DOHH2 (cell line): ENCODE data around the gene ARHGEF25.
"Not testable (repeated sequence)": the region's sequence is repeated elsewhere in the genome, so short reads cannot be mapped to it uniquely, and the experiment has no call there.

Experiments
- H3F3A ChIP-seq: fragments of 200-600 bp; sonication (generic), shearing (Covaris generic); 2 replicates; pipeline ENCODE4 v1.6.0; 2016; ENCODE audit warnings: antibody characterized with exemption, mild to moderate bottlenecking; ENCODE audit not compliant: control insufficient read depth, insufficient read depth
- H3K27ac ChIP-seq: fragments of 200-600 bp; sonication (generic); 2 replicates; pipeline ENCODE4 v1.5.1; 2014; ENCODE audit warnings: low read depth, mild to moderate bottlenecking, low read length, moderate library complexity
- H3K27me3 ChIP-seq: fragments of 200-600 bp; sonication (generic); 2 replicates; pipeline ENCODE4 v1.6.1; 2014; ENCODE audit warnings: mild to moderate bottlenecking, low read length, mixed read lengths; ENCODE audit not compliant: control insufficient read depth
- H3K36me3 ChIP-seq: fragments of 200-600 bp; sonication (generic); 2 replicates; pipeline ENCODE4 v1.6.1; 2014; ENCODE audit warnings: mild to moderate bottlenecking, low read length, moderate library complexity, mixed read lengths; ENCODE audit not compliant: control insufficient read depth
- H3K4me1 ChIP-seq: fragments of 200-600 bp; sonication (generic); 2 replicates; pipeline ENCODE4 v1.6.1; 2014; ENCODE audit warnings: mild to moderate bottlenecking, low read length, mixed read lengths; ENCODE audit not compliant: control insufficient read depth
- H3K4me2 ChIP-seq: fragments of 200-600 bp; sonication (generic); 2 replicates; pipeline ENCODE4 v1.6.0; 2014; ENCODE audit warnings: mild to moderate bottlenecking, low read length, moderate library complexity
- H3K4me3 ChIP-seq: fragments of 200-600 bp; sonication (generic); 2 replicates; pipeline ENCODE4 v1.5.1; 2014; ENCODE audit warnings: mild to moderate bottlenecking, low read length, mixed read lengths
- H3K79me2 ChIP-seq: fragments of 200-600 bp; sonication (generic); 2 replicates; pipeline ENCODE4 v1.6.1; 2014; ENCODE audit warnings: mild to moderate bottlenecking, low read length, mixed read lengths; ENCODE audit not compliant: control insufficient read depth
- H3K9me2 ChIP-seq: fragments of 200-600 bp; sonication (generic); replicated peaks from 2 replicates; pipeline ENCODE4 v1.6.1; 2014; ENCODE audit warnings: mild to moderate bottlenecking, low read length, mixed read lengths; ENCODE audit not compliant: control insufficient read depth
- H3K9me3 ChIP-seq: fragments of 200-600 bp; sonication (generic); 2 replicates; pipeline ENCODE4 v1.6.1; 2014; ENCODE audit warnings: antibody characterized with exemption, low read length, mixed read lengths; ENCODE audit not compliant: control insufficient read depth, insufficient read depth
- H4K20me1 ChIP-seq: fragments of 200-600 bp; sonication (generic); 2 replicates; pipeline ENCODE4 v1.6.0; 2014; ENCODE audit warnings: low read depth, mild to moderate bottlenecking, antibody characterized with exemption, low read length, moderate library complexity; ENCODE audit not compliant: control insufficient read depth, insufficient read depth
- CTCF ChIP-seq: fragments of 200-600 bp; sonication (generic); IDR thresholded peaks from one replicate; pipeline ENCODE4 v1.5.1; 2014; ENCODE audit warnings: antibody characterized with exemption, mild to moderate bottlenecking, low read depth, low read length; ENCODE audit not compliant: poor library complexity, severe bottlenecking
- EZH2phosphoT487 ChIP-seq: fragments of 200-600 bp; sonication (generic); IDR thresholded peaks from 2 replicates; pipeline ENCODE4 v1.6.1; 2017; ENCODE audit warnings: borderline replicate concordance, mild to moderate bottlenecking, antibody characterized with exemption, low read length, moderate library complexity, mixed read lengths

Gene ARHGEF25

GRCh38 chr12:57615637-57616036 lies 4.4 kb downstream of the ARHGEF25 start:
- TF ChIP-seq EZH2phosphoT487: no peak
- TF ChIP-seq CTCF: no peak
- H3K27ac ChIP-seq: no peak overlapping the region
- no peaks in the 10 kb centered on the region for H3K36me3 ChIP-seq
- peaks cover 31% of the 10 kb centered on the region for H3K4me1 ChIP-seq
- H3K4me3 ChIP-seq: no peak overlapping the region
- no peaks in the 10 kb centered on the region for H3K79me2 ChIP-seq
- peaks cover 3% of the 10 kb centered on the region; the same call in 1 of the 2 replicates for H4K20me1 ChIP-seq
- no peaks in the 10 kb centered on the region for H3F3A ChIP-seq
- H3K9me2 ChIP-seq: no peaks in the 10 kb centered on the region
- H3K4me2 ChIP-seq: no peak overlapping the region
- peaks cover 88% of the 10 kb centered on the region for H3K27me3 ChIP-seq
- no peaks in the 10 kb centered on the region for H3K9me3 ChIP-seq

- Histone ChIP-seq H3K36me3 (no peaks in the 10 kb centered on the region), H3K27ac (no peak overlapping the region), H3K4me2 (no peak overlapping the region), H3K4me3 (no peak overlapping the region), H3K79me2 (no peaks in the 10 kb centered on the region), H3K27me3 (peaks cover 88% of the 10 kb centered on the region), H3K9me2 (no peaks in the 10 kb centered on the region), H3K4me1 (peaks cover 28% of the 10 kb centered on the region), H4K20me1 (peaks cover 3% of the 10 kb centered on the region; the same call in 1 of the 2 replicates), H3F3A (no peaks in the 10 kb centered on the region), H3K9me3 (no peaks in the 10 kb centered on the region)
- TF ChIP-seq CTCF: no peak
Observed at GRCh38 chr12:57616383-57617101, 5.3 kb downstream of the ARHGEF25 start.

GRCh38 chr12:57617942-57618341 lies 6.7 kb downstream of the ARHGEF25 start:
- H3K79me2 ChIP-seq: no peaks in the 10 kb centered on the region
- peaks cover 26% of the 10 kb centered on the region for H3K4me1 ChIP-seq
- H3K36me3 ChIP-seq: no peaks in the 10 kb centered on the region
- no peak for TF ChIP-seq EZH2phosphoT487
- no peak for TF ChIP-seq CTCF
- no peaks in the 10 kb centered on the region for H3K9me2 ChIP-seq
- no peaks in the 10 kb centered on the region for H3F3A ChIP-seq
- no peak overlapping the region for H3K4me2 ChIP-seq
- H3K9me3 ChIP-seq: no peaks in the 10 kb centered on the region
- peaks cover 88% of the 10 kb centered on the region for H3K27me3 ChIP-seq
- H3K27ac ChIP-seq: no peak overlapping the region
- H3K4me3 ChIP-seq: no peak overlapping the region
- H4K20me1 ChIP-seq: peaks cover 3% of the 10 kb centered on the region; the same call in 1 of the 2 replicates

GRCh38 chr12:57618431-57618830 lies 7.2 kb downstream of the ARHGEF25 start:
- H3K4me1 ChIP-seq: peaks cover 21% of the 10 kb centered on the region
- H3K9me3 ChIP-seq, H3K9me2 ChIP-seq: not testable (repeated sequence)

More at GRCh38 chr12:57618431-57618830, 7.2 kb downstream of the ARHGEF25 start:
- H3K4me2 ChIP-seq, H4K20me1 ChIP-seq, H3F3A ChIP-seq, H3K4me3 ChIP-seq, H3K79me2 ChIP-seq, H3K27ac ChIP-seq, H3K36me3 ChIP-seq: not testable (repeated sequence)
- H3K27me3 ChIP-seq: peaks cover 87% of the 10 kb centered on the region
